COR-L47 (cell line): ENCODE measurements around the gene CFAP54.
"Not testable (repeated sequence)": the region's sequence is repeated elsewhere in the genome, so short reads cannot be mapped to it uniquely, and the experiment has no call there.

ENCODE experiments used
- DNase-seq: peaks from one replicate; lab custom pipeline; 2025; lab: John Stamatoyannopoulos, UW

The CFAP54 gene

GRCh38 chr12:96516472-96517430 is 27.4 kb downstream of the CFAP54 start:
- DNase-seq, result peak; percentile 74

- no peak for DNase-seq
These were observed 31.4 kb downstream of the CFAP54 start for GRCh38 chr12:96520767-96521166.

- no peak for DNase-seq
These were observed 32.7 kb downstream of the CFAP54 start for GRCh38 chr12:96521895-96522682.

- DNase-seq, result no peak
These were observed 33.3 kb downstream of the CFAP54 start for GRCh38 chr12:96522690-96523089.

GRCh38 chr12:96526110-96526509 is 36.7 kb downstream of the CFAP54 start:
- no peak for DNase-seq

- no peak for DNase-seq
These were observed 40.5 kb downstream of the CFAP54 start for GRCh38 chr12:96529912-96530311.

- DNase-seq, result no peak
These were observed 45.0 kb downstream of the CFAP54 start for GRCh38 chr12:96534339-96534738.

- DNase-seq, result no peak
These were observed 59.0 kb downstream of the CFAP54 start for GRCh38 chr12:96548384-96548783.

GRCh38 chr12:96549341-96549740 is 60.0 kb downstream of the CFAP54 start:
- DNase-seq, result no peak

GRCh38 chr12:96570579-96570978 is 81.2 kb downstream of the CFAP54 start:
- DNase-seq, result no peak

GRCh38 chr12:96571101-96571862 is 81.9 kb downstream of the CFAP54 start:
- no peak for DNase-seq

GRCh38 chr12:96578526-96579125 is 89.2 kb downstream of the CFAP54 start:
- DNase-seq, result peak; percentile 69

- DNase-seq, result no peak
These were observed 96.6 kb downstream of the CFAP54 start for GRCh38 chr12:96585977-96586376.

- DNase-seq, result no peak
These were observed 98.3 kb downstream of the CFAP54 start for GRCh38 chr12:96587691-96588090.

- DNase-seq, result no peak
These were observed 101.6 kb downstream of the CFAP54 start for GRCh38 chr12:96590970-96591369.

- DNase-seq, result not testable (repeated sequence)
These were observed 115.0 kb downstream of the CFAP54 start for GRCh38 chr12:96604374-96604773.

GRCh38 chr12:96605684-96606083 is 116.3 kb downstream of the CFAP54 start:
- DNase-seq, result no peak

GRCh38 chr12:96606134-96606533 is 116.8 kb downstream of the CFAP54 start:
- no peak for DNase-seq

GRCh38 chr12:96606644-96607043 is 117.3 kb downstream of the CFAP54 start:
- DNase-seq, result no peak

GRCh38 chr12:96617178-96617577 is 127.8 kb downstream of the CFAP54 start:
- DNase-seq, result no peak

GRCh38 chr12:96623155-96623554 is 133.8 kb downstream of the CFAP54 start:
- DNase-seq, result no peak
